ENCODE results near the gene ALDH1B1.
A peak's percentile ranks its signal among the peaks of the same experiment; 100 is the strongest.

Gene ALDH1B1

GRCh38 chr9:38405785-38406184, 13.3 kb downstream of the ALDH1B1 start:
- no peak overlapping the region for H3K4me3 ChIP-seq (ENCODE audit: low read length)

GRCh38 chr9:38406476-38407186, 14.1 kb downstream of the ALDH1B1 start:
- DNase-seq (ENCODE audit: low read depth, low spot score) = no peak
- H3K4me3 ChIP-seq (ENCODE audit: low read length) = no peak overlapping the region

More at GRCh38 chr9:38405785-38406184, 13.3 kb downstream of the ALDH1B1 start:
- no peak for DNase-seq (ENCODE audit: low read depth, low spot score)

- no peak for DNase-seq (ENCODE audit: low read depth, low spot score)
- H3K4me3 ChIP-seq (ENCODE audit: low read length) = no peak overlapping the region
Measured at GRCh38 chr9:38408719-38409118, 16.2 kb downstream of the ALDH1B1 start.

GRCh38 chr9:38412751-38413150, 20.2 kb downstream of the ALDH1B1 start:
- no peak for DNase-seq (ENCODE audit: low read depth, low spot score)
- no peak overlapping the region for H3K4me3 ChIP-seq (ENCODE audit: low read length)

- no peak for DNase-seq (ENCODE audit: low read depth, low spot score)
- no peak overlapping the region for H3K4me3 ChIP-seq (ENCODE audit: low read length)
Measured at GRCh38 chr9:38413283-38413682, 20.8 kb downstream of the ALDH1B1 start.

- H3K4me3 ChIP-seq (ENCODE audit: low read length) = no peak overlapping the region
- DNase-seq (ENCODE audit: low read depth, low spot score) = no peak
Measured at GRCh38 chr9:38414040-38414723, 21.7 kb downstream of the ALDH1B1 start.

GRCh38 chr9:38415856-38416255, 23.4 kb downstream of the ALDH1B1 start:
- no peak for DNase-seq (ENCODE audit: low read depth, low spot score)
- no peak overlapping the region for H3K4me3 ChIP-seq (ENCODE audit: low read length)

- H3K4me3 ChIP-seq (ENCODE audit: low read length) = no peak overlapping the region
- DNase-seq (ENCODE audit: low read depth, low spot score) = no peak
Measured at GRCh38 chr9:38416461-38416860, 24.0 kb downstream of the ALDH1B1 start.

- H3K4me3 ChIP-seq (ENCODE audit: low read length) = no peak overlapping the region
Measured at GRCh38 chr9:38417003-38417945, 24.8 kb downstream of the ALDH1B1 start.

GRCh38 chr9:38418366-38418765, 25.9 kb downstream of the ALDH1B1 start:
- DNase-seq (ENCODE audit: low read depth, low spot score) = no peak
- H3K4me3 ChIP-seq (ENCODE audit: low read length) = no peak overlapping the region

More at GRCh38 chr9:38417003-38417945, 24.8 kb downstream of the ALDH1B1 start:
- peak; percentile 35 for DNase-seq (ENCODE audit: low read depth, low spot score)

GRCh38 chr9:38419181-38419580, 26.7 kb downstream of the ALDH1B1 start:
- no peak overlapping the region for H3K4me3 ChIP-seq (ENCODE audit: low read length)
- no peak for DNase-seq (ENCODE audit: low read depth, low spot score)

GRCh38 chr9:38421498-38422211, 29.2 kb downstream of the ALDH1B1 start:
- no peak for DNase-seq (ENCODE audit: low read depth, low spot score)

GRCh38 chr9:38422555-38423260, 30.2 kb downstream of the ALDH1B1 start:
- no peak for DNase-seq (ENCODE audit: low read depth, low spot score)
- no peak overlapping the region for H3K4me3 ChIP-seq (ENCODE audit: low read length)

More at GRCh38 chr9:38421498-38422211, 29.2 kb downstream of the ALDH1B1 start:
- H3K4me3 ChIP-seq (ENCODE audit: low read length) = no peak overlapping the region

- no peak overlapping the region for H3K4me3 ChIP-seq (ENCODE audit: low read length)
- no peak for DNase-seq (ENCODE audit: low read depth, low spot score)
Measured at GRCh38 chr9:38423273-38423972, 30.9 kb downstream of the ALDH1B1 start.

- H3K4me3 ChIP-seq (ENCODE audit: low read length) = no peak within 1 kb of the TSS
- DNase-seq (ENCODE audit: low read depth, low spot score) = no peak
Measured at GRCh38 chr9:38423973-38424843, 31.7 kb downstream of the ALDH1B1 start, which contains the start of gene IGFBPL1. TSS of gene IGFBPL1 (minus strand) at chr9:38424454. CDS start at chr9:38424424, 30 bp downstream.

- H3K4me3 ChIP-seq (ENCODE audit: low read length) = no peak overlapping the region
- no peak for DNase-seq (ENCODE audit: low read depth, low spot score)
Measured at GRCh38 chr9:38424918-38425317, 32.4 kb downstream of the ALDH1B1 start.

- H3K4me3 ChIP-seq (ENCODE audit: low read length) = no peak overlapping the region
- DNase-seq (ENCODE audit: low read depth, low spot score) = no peak
Measured at GRCh38 chr9:38428062-38428461, 35.6 kb downstream of the ALDH1B1 start.

All from Jurkat, Clone E6-1 (cell line).